ENCODE measurements around the gene SLC2A3.

SLC2A3 gene

GRCh38 chr12:7872566-7873319 lies 63.2 kb downstream of the SLC2A3 start, which contains the start of gene SLC2A14:
Gene SLC2A14 (minus strand): TSS chr12:7872915. CDS start chr12:7869880, 3,035 bp downstream.
- H3K27ac ChIP-seq: no peak within 1 kb of the TSS
- H3K4me3 ChIP-seq: peak within 1 kb of the TSS in 2 of 7 experiments; percentile 2 to 6

GRCh38 chr12:7870335-7870734 lies 65.7 kb downstream of the SLC2A3 start:
- H3K27ac ChIP-seq: no peak overlapping the region
- H3K4me3 ChIP-seq: no peak overlapping the region
